Kidney (tissue), 14 donors: ENCODE measurements around the gene FASTK. TPM values are rescaled to one million over a fixed set of nuclear protein-coding genes. Genes with fewer than 3 reads are reported as not detected.

Source experiments
- DNase-seq, 5 donors: peaks; one replicate each; pipeline ENCODE4 v3.0.0-alpha.2; 2013 to 2020
- FAIRE-seq: peaks from 2 replicates; lab custom pipeline; 2012; peaks lifted over from hg19 to GRCh38; lab: Jason Lieb, UNC
- H3K27ac ChIP-seq, 2 donors: one replicate each; pipeline ENCODE4 v1.7.0; 2013; ENCODE audit warnings: low read depth in 2 of 2, low read length in 2 of 2, inconsistent platforms in 1 of 2
- H3K27me3 ChIP-seq: one replicate; pipeline ENCODE4 v1.7.1; 2013; ENCODE audit warnings: low read length, inconsistent platforms; ENCODE audit not compliant: control insufficient read depth, insufficient read depth
- H3K36me3 ChIP-seq, 3 donors: one replicate each; pipeline versions ENCODE4 v1.7.0 to v1.7.1; 2013; ENCODE audit warnings: low read length in 3 of 3, control low read depth in 1 of 3, inconsistent platforms in 1 of 3; ENCODE audit not compliant: insufficient read depth in 3 of 3, control insufficient read depth in 2 of 3
- H3K4me1 ChIP-seq, 3 donors: one replicate each; pipeline versions ENCODE4 v1.7.0 to v1.7.1; 2013; ENCODE audit warnings: low read length in 3 of 3, inconsistent platforms in 1 of 3, low read depth in 1 of 3; ENCODE audit not compliant: control insufficient read depth in 2 of 3, insufficient read depth in 2 of 3
- H3K4me3 ChIP-seq, 3 donors: one replicate each; pipeline versions ENCODE4 v1.7.0 to v1.8.1; 2013; ENCODE audit warnings: low read length in 3 of 3, control low read depth in 1 of 3, inconsistent platforms in 1 of 3
- H3K9ac ChIP-seq, 3 donors: one replicate each; pipeline versions ENCODE4 v1.7.0 to v1.7.1; 2013; ENCODE audit warnings: low read length in 3 of 3, control low read depth in 1 of 3, inconsistent platforms in 1 of 3
- H3K9me3 ChIP-seq, 3 donors: one replicate each; pipeline versions ENCODE4 v1.7.0 to v1.7.1; 2013; ENCODE audit warnings: low read length in 3 of 3, control low read depth in 1 of 3, inconsistent platforms in 1 of 3; ENCODE audit not compliant: control insufficient read depth in 2 of 3, insufficient read depth in 1 of 3
- intact Hi-C: fragments of 100-400 bp; cut with DNase I; formaldehyde crosslinking; loops from one replicate; pipeline ENCODE4 v1.11.1; 2022
- polyA plus RNA-seq: library from polyadenylated mRNA; stranded (reverse); fragments of 350-450 nt; fragmentation: Illumina TruSeq; extraction: RNeasy Lipid Tissue Mini Kit (QIAGEN cat#74804); gene quantifications from one replicate; pipeline ENCODE4 v1.2.3, GENCODE V29; 2014; ENCODE audit warnings: low read depth, low replicate concordance; ENCODE audit not compliant: insufficient read depth
- total RNA-seq: library from RNA; stranded (reverse); fragmentation: NEBNext Ultra II Directional; extraction: Animal tissue kit (Norgen Biotek cat#: 25700); gene quantifications from one replicate; pipeline ENCODE4 v1.2.1, GENCODE V29; 2021
- TF ChIP-seq, protein P1 (sequence below): IDR thresholded peaks from 3 replicates; pipeline ENCODE4 v1.5.1; 2012; ENCODE audit warnings: mild to moderate bottlenecking, moderate library complexity, borderline replicate concordance; ENCODE audit not compliant: insufficient read depth; ENCODE audit errors: extremely low read depth
- donor health status: control.
- donor health status: control.
- donor health status: control.
- donor health status: control.
- donor health status: control.
- donor health status: DM: yes; HTN: yes; CAD: no.
- donor health status: Normal renal cell carcinoma (clear cell type).

Gene FASTK
- total and polyA plus RNA-seq, 2 donors from 2014 or later, result 71.2 to 116 TPM

GRCh38 chr7:151033864-151034249, 46.8 kb downstream of the FASTK start:
- peaks cover 2 to 13% (median 10%) of the 10 kb centered on the region in 3 donors for H3K36me3 ChIP-seq
- FAIRE-seq, result no peak

GRCh38 chr7:151032936-151033863, 47.4 kb downstream of the FASTK start:
- no peak overlapping the region for H3K4me3 ChIP-seq
- H3K4me1 ChIP-seq, result no peaks in the 10 kb centered on the region
- TF ChIP-seq, protein P1, sequence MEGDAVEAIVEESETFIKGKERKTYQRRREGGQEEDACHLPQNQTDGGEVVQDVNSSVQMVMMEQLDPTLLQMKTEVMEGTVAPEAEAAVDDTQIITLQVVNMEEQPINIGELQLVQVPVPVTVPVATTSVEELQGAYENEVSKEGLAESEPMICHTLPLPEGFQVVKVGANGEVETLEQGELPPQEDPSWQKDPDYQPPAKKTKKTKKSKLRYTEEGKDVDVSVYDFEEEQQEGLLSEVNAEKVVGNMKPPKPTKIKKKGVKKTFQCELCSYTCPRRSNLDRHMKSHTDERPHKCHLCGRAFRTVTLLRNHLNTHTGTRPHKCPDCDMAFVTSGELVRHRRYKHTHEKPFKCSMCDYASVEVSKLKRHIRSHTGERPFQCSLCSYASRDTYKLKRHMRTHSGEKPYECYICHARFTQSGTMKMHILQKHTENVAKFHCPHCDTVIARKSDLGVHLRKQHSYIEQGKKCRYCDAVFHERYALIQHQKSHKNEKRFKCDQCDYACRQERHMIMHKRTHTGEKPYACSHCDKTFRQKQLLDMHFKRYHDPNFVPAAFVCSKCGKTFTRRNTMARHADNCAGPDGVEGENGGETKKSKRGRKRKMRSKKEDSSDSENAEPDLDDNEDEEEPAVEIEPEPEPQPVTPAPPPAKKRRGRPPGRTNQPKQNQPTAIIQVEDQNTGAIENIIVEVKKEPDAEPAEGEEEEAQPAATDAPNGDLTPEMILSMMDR, result no peak
- peaks cover 2 to 13% (median 10%) of the 10 kb centered on the region in 3 donors for H3K36me3 ChIP-seq
- H3K9me3 ChIP-seq, result no peaks in the 10 kb centered on the region
- no peak overlapping the region for H3K27ac ChIP-seq
- DNase-seq (no peak), FAIRE-seq (no peak)
- no peak overlapping the region for H3K9ac ChIP-seq
- intact Hi-C loops, result no loop called here
- no peaks in the 10 kb centered on the region for H3K27me3 ChIP-seq

More at GRCh38 chr7:151033864-151034249, 46.8 kb downstream of the FASTK start:
- Histone ChIP-seq H3K27ac (no peak overlapping the region), H3K4me3 (no peak overlapping the region), H3K9ac (no peak overlapping the region), H3K4me1 (peaks cover 0 to 4% (median 0%) of the 10 kb centered on the region in 3 donors), H3K27me3 (no peaks in the 10 kb centered on the region), H3K9me3 (no peaks in the 10 kb centered on the region)
- intact Hi-C loops, result no loop called here
- no peak for DNase-seq
- TF ChIP-seq, protein P1, result no peak

DNA sequence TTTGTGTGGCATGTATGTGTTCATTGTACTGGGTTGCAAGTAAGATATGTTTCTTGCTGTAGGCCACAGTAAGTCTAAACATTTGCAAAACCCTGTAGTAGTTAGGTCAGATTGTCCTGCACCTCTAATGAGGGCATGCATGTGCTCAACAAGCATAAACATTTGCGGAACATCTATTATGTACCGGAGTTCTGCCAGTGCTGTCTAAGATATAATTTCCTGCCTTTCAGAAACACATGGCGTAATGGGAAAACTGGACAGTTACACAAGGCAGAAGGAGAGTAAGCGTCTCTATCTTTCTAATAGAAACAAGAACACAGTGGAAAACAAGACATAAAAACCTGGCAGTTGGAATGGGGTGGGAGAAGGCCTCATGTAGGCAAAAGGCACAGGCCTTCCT, 49.6 kb downstream of the FASTK start:
- no peaks in the 10 kb centered on the region for H3K27me3 ChIP-seq
- DNase-seq (no peak), FAIRE-seq (no peak)
- H3K4me3 ChIP-seq, result no peak overlapping the region
- intact Hi-C loops, result no loop called here
- H3K27ac ChIP-seq, result no peak overlapping the region
- H3K9me3 ChIP-seq, result no peaks in the 10 kb centered on the region
- TF ChIP-seq, protein P1, result no peak
- H3K36me3 ChIP-seq, result peaks cover 0 to 13% (median 10%) of the 10 kb centered on the region in 3 donors
- no peaks in the 10 kb centered on the region for H3K4me1 ChIP-seq
- H3K9ac ChIP-seq, result no peak overlapping the region
